CD4-positive, alpha-beta T cell treated with Interleukin-17A for 1 hour (primary cell): ENCODE data around the gene VWA1.
A peak's percentile ranks its signal among the peaks of the same experiment; 100 is the strongest.
"Not testable (repeated sequence)": the region's sequence is repeated elsewhere in the genome, so short reads cannot be mapped to it uniquely, and the experiment has no call there.

Source experiments
- DNase-seq: peaks from one replicate; pipeline ENCODE4 v3.0.0-alpha.2; 2020

The VWA1 gene

GRCh38 chr1:1403653-1404052, 31.8 kb upstream of the VWA1 start:
- no peak for DNase-seq

GRCh38 chr1:1406101-1406820, 29.2 kb upstream of the VWA1 start:
- no peak for DNase-seq

- peak; percentile 96 for DNase-seq
Measured at GRCh38 chr1:1406821-1407635, 28.5 kb upstream of the VWA1 start, which contains the start of gene MRPL20. Gene MRPL20 (minus strand): TSS chr1:1407293. CDS start chr1:1407217, 76 bp downstream.

GRCh38 chr1:1407636-1408318, 27.7 kb upstream of the VWA1 start:
- peak; percentile 33 for DNase-seq

GRCh38 chr1:1410238-1410637, 25.3 kb upstream of the VWA1 start:
- DNase-seq, result not testable (repeated sequence)

DNA sequence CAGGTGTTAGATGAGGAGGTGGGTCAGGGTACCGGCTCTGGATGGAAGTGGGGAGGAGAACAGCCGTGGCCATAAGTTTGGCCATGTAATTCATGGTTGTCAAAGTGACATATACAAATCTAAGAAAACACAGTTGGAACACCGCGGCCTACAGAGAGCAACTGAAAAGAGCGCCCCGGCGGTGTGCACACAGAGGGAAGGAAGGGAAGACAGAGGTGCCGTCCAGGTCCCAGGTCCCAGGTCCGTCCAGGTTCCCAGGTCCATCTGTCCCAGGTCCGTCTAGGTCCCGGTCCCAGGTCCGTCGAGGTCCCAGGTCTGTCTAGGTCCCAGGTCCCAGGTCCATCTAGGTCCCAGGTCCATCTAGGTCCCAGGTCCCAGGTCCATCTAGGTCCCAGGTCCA, 23.9 kb upstream of the VWA1 start:
- DNase-seq, result no peak

- not testable (repeated sequence) for DNase-seq
Measured at GRCh38 chr1:1412311-1412902, 23.1 kb upstream of the VWA1 start.

GRCh38 chr1:1415751-1416150, 19.7 kb upstream of the VWA1 start:
- no peak for DNase-seq

DNA sequence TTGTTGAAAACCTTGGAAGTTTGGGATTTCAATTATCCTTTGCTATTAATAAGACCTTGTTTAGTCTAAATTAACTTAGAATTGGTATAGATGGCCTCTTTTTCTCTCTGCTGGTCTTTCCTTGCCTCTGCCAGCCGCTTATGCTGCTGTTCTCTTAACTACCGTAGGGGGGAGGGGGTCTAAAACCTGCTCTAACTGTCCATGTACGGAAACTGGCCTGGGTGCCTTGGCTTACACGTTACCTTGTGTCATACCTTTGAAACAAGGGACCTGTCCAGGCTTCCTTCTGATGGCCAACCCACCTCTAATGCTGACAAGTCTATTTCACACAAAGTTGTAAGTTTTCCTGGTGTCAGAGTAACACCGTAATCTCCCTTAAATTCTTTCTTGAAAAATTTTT, 18.1 kb upstream of the VWA1 start:
- DNase-seq, result not testable (repeated sequence)

DNA sequence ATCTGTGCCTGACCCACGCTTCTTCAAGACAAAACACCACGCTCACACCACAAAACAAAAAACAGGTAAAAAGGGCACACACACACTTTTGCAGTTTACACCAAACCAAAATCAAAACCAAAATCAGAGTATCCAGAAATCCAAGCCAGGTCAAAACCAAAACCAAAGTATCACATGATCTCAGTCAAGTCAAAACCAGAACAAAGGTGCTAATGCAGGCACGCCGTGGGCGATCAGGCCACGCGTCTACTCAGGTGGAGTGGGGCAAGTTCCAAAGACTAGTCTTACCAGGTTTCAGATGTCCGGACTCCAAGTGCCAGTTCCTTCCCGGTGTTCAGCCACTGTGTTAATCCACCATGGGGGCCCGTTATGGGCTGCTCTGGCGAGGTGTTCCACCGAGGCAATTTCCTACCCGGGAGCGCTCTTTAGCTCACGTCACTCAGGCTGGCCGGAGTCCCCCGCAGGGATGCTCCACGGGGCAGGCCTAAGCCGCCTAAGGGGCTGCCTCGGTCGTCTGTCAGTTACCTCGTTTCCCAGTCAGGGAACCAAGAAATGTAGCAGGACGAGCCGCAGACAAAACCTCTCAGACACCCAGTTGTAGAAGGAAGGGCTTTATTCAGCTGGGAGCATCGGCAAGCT, 17.5 kb upstream of the VWA1 start:
- not testable (repeated sequence) for DNase-seq

- DNase-seq, result no peak
Measured at GRCh38 chr1:1418464-1419362, 16.8 kb upstream of the VWA1 start.

- DNase-seq, result no peak
Measured at GRCh38 chr1:1419363-1419812, 16.1 kb upstream of the VWA1 start.

GRCh38 chr1:1419813-1420653, 15.5 kb upstream of the VWA1 start:
- DNase-seq, result no peak

GRCh38 chr1:1420654-1421141, 14.8 kb upstream of the VWA1 start:
- no peak for DNase-seq

DNA sequence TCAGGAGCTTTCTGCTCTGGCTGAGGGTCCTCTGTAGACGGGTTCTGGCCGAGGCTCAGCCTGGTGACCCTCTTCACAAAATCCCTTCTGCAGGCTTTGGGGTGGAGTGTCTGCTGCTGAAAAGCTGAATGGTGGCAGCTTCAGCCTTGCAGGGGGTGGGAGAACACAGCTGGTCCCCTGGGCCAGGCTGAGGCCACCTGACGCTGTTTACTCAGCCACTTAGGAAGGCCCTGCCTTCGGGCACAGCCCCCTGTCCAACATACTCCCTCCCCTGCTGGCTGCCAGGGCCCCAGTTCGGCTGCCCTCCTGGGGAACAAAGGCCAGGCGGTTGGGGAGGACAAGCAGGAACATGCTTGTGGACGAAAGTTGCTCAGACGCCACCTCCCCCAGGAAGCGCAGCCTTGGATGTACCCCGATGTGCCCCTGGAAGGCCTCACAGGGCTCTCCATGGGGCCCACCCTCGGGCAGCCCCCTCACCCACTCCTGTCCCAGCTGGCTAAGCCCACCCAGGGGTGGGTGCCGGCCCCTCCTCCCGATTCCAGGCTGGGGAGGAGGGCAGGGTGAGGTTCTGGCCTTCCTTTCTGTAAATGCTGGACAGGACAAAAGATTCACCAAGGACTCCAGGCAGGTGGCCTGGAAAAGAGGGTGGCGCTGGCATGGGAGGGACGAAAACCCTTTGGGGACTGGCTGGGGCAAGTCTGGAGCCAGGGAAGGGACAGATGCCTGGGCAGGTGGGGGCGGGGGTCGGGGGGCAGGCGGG, 14.2 kb upstream of the VWA1 start, which contains the start of gene ANKRD65:
ANKRD65 (minus strand) TSS at position 130 of the 760 bp plus-strand sequence. CDS start 271 bp downstream, outside the sequence.
- no peak for DNase-seq

DNA sequence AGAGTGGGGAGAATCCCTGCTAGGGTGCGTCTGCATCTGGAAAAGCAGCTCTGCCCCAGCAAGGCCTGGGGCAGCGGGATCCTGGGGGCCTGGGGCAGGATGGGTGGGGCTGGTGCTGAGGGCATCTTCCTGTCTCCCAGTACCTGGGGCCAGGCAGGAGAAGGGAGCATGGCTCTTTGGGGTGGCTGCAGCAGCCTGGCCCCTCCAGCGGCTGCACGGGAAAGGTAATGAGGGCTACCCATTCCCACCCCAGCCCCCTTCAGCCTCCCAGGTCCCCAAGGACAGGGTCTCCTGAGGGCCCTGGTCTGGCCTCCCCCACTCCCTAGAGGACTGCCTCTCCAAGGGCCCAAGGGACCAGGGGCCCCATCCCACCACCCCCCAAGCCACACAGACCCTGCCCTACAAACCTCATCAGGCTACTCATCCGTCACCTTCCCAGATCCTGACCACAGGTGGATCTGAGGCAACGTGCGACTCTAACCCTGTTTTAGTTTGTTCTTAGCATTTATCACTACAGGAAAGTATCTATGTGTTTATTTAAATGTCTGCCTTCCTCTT, 13.5 kb upstream of the VWA1 start:
- DNase-seq, result no peak

GRCh38 chr1:1422465-1423244, 12.8 kb upstream of the VWA1 start:
- DNase-seq, result no peak

DNA sequence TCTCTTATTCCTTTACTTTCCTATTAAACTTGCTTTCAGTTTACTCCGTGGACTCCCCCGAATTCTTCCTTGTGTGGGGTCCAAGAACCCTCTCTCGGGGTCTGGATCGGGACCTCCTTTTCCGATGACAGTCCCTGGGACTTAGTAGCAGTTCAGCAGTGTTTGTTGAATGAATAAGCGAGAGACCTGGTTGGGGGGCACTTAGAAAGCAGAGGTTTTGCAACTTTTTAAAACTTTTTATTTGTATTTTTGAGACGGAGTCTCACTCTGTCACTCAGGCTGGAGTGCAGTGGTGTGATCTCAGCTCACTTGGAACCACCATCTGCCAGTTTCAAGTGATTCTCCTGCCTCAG, 12.3 kb upstream of the VWA1 start:
- DNase-seq, result no peak
